LNCAP (cell line): ENCODE results near the gene SYNJ2BP.

Experiments used
- TF ChIP-seq, protein P1 (sequence below): fragments of 450-650 bp; IDR thresholded peaks from 2 replicates; pipeline ENCODE4 v1.5.1; 2017; ENCODE audit warnings: mild to moderate bottlenecking

The SYNJ2BP gene

DNA sequence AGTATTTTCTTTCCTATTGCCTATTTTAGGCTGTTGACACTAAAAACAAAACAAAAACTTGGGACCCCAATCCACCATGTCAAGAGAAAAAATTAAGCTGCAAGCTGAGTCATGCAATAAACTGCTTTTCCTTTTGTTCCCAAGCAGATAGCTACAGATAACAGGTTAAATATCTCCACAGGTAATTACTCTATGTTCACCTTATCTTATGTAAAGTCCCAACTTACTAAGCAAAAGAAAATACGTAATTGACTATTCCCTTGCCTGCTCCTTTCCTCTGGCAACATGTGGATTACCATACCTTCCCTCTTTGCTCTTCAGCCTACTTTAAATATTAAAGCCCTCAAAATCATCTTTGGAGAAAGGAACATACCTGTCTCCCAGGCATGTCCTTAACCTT lies 38.2 kb downstream of the SYNJ2BP start:
- TF ChIP-seq, protein P1, sequence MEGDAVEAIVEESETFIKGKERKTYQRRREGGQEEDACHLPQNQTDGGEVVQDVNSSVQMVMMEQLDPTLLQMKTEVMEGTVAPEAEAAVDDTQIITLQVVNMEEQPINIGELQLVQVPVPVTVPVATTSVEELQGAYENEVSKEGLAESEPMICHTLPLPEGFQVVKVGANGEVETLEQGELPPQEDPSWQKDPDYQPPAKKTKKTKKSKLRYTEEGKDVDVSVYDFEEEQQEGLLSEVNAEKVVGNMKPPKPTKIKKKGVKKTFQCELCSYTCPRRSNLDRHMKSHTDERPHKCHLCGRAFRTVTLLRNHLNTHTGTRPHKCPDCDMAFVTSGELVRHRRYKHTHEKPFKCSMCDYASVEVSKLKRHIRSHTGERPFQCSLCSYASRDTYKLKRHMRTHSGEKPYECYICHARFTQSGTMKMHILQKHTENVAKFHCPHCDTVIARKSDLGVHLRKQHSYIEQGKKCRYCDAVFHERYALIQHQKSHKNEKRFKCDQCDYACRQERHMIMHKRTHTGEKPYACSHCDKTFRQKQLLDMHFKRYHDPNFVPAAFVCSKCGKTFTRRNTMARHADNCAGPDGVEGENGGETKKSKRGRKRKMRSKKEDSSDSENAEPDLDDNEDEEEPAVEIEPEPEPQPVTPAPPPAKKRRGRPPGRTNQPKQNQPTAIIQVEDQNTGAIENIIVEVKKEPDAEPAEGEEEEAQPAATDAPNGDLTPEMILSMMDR, result no peak
